Adrenal gland (tissue), 12 donors: ENCODE measurements around the gene CDO1. TPM values are rescaled to one million over a fixed set of nuclear protein-coding genes. Genes with fewer than 3 reads are reported as not detected.

Source experiments
- DNase-seq, 7 donors: peaks; one replicate each; pipeline ENCODE4 v3.0.0-alpha.2; 2019 to 2020
- H3K27ac ChIP-seq, 5 donors: fragments of 200-600 bp; sonication (generic) in 4 of 5; 1 replicate in 3 of 5; 2 replicates in 2 of 5; pipeline versions ENCODE4 v1.5.1 to v1.8.0; 2016 to 2020; ENCODE audit warnings: mild to moderate bottlenecking in 1 of 5
- H3K27me3 ChIP-seq: fragments of 200-600 bp; 2 replicates; pipeline ENCODE4 v1.8.0; 2021
- H3K36me3 ChIP-seq, 2 donors: fragments of 200-600 bp; replicated peaks in 1 of 2; 1 replicate in 1 of 2; 2 replicates in 1 of 2; pipeline versions ENCODE4 v1.5.1 to v1.8.0; 2018 to 2022
- H3K4me1 ChIP-seq, 2 donors: fragments of 200-600 bp; replicated peaks in 1 of 2; 1 replicate in 1 of 2; 2 replicates in 1 of 2; pipeline versions ENCODE4 v1.5.1 to v1.8.0; 2018 to 2021
- H3K4me3 ChIP-seq, 4 donors: fragments of 200-600 bp; sonication (generic) in 3 of 4; one replicate each; pipeline ENCODE4 v1.5.1; 2016 to 2018
- H3K9me3 ChIP-seq, 3 donors: fragments of 200-600 bp; sonication (generic) in 1 of 3; replicated peaks in 1 of 3; 1 replicate in 2 of 3; 2 replicates in 1 of 3; pipeline versions ENCODE4 v1.5.1 to v1.8.0; 2016 to 2021
- POLR2A ChIP-seq, 2 donors: fragments of 450-650 bp; IDR thresholded peaks; one replicate each; pipeline ENCODE4 v1.6.1; 2017; ENCODE audit warnings: antibody characterized with exemption in 2 of 2, mild to moderate bottlenecking in 2 of 2, moderate library complexity in 1 of 2
- WGBS, 4 donors: extraction: QIAGEN DNeasy Blood & Tissue Kit in 2 of 4; methylation state at CpG; one replicate each; pipeline versions ENCODE4 v1.1.5 to v1.1.7; 2013 to 2017; 5-methylcytosine and 5-hydroxymethylcytosine counted together
- intact Hi-C, 2 donors: fragments of 100-400 bp; cut with DNase I; formaldehyde crosslinking; loops; one replicate each; pipeline versions ENCODE4 v1.14.1 to v1.15.0; 2022 to 2023
- polyA plus RNA-seq, 3 donors: library from polyadenylated mRNA; stranded (reverse); fragments of 200-250 nt in 2 of 3; fragments of 350-450 nt in 1 of 3; fragmentation: Illumina TruSeq in 1 of 3; extraction: RNeasy Lipid Tissue Mini Kit (QIAGEN cat#74804) in 1 of 3; gene quantifications; one replicate each; pipeline ENCODE4 v1.2.3, GENCODE V29; 2013 to 2014
- total RNA-seq, 9 donors: library from RNA; depleted of rRNA in 4 of 9; stranded (reverse); fragments of >200 nt in 4 of 9; fragments of 120-200 nt in 1 of 9; fragmentation: NEBNext Ultra II Directional in 1 of 9; extraction: Animal tissue kit (Norgen Biotek cat#: 25700) in 1 of 9; gene quantifications; one replicate each; pipeline versions ENCODE4 v1.1.0 to v1.2.4, GENCODE V29; 2013 to 2023
- TF ChIP-seq, protein P1 (sequence below), 6 experiments: fragments of 450-650 bp in 4 of 6; fragments of 200-600 bp in 2 of 6; sonication (generic) in 1 of 6; IDR thresholded peaks; 1 replicate in 5 of 6; 2 replicates in 1 of 6; pipeline versions ENCODE4 v1.5.1 to v1.8.0; 2016 to 2021; ENCODE audit warnings: antibody characterized with exemption in 6 of 6, mild to moderate bottlenecking in 2 of 6, moderate library complexity in 1 of 6
- donor health status: healthy with polysubstance abuse.
- donor health status: Bipolar disorder and iron deficiency.
- donor health status: DM: yes; HTN: yes; CAD: no.
- donor health status: DM: no; HTN: no; CAD: no.
- donor health status: DM: no; HTN: no; CAD: no.
- donor health status: DM: yes; HTN: yes; CAD: no.

CDO1 gene
- total and polyA plus RNA-seq, 12 donors: 7.5 to 87.3 (median 19.9) TPM

- TF ChIP-seq, protein P1, sequence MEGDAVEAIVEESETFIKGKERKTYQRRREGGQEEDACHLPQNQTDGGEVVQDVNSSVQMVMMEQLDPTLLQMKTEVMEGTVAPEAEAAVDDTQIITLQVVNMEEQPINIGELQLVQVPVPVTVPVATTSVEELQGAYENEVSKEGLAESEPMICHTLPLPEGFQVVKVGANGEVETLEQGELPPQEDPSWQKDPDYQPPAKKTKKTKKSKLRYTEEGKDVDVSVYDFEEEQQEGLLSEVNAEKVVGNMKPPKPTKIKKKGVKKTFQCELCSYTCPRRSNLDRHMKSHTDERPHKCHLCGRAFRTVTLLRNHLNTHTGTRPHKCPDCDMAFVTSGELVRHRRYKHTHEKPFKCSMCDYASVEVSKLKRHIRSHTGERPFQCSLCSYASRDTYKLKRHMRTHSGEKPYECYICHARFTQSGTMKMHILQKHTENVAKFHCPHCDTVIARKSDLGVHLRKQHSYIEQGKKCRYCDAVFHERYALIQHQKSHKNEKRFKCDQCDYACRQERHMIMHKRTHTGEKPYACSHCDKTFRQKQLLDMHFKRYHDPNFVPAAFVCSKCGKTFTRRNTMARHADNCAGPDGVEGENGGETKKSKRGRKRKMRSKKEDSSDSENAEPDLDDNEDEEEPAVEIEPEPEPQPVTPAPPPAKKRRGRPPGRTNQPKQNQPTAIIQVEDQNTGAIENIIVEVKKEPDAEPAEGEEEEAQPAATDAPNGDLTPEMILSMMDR (IDR thresholded peaks at IDR 0.05): no peak
- no peak for TF ChIP-seq POLR2A (IDR thresholded peaks at IDR 0.05)
- 92 to 100% (median 95%) methylated on average over 1 of the region's 1 CpG for WGBS, 4 donors
- Histone ChIP-seq H3K4me1 (peaks cover 5 to 9% of the 10 kb centered on the region in 2 donors), H3K27ac (no peak overlapping the region), H3K27me3 (no peaks in the 10 kb centered on the region), H3K4me3 (no peak overlapping the region), H3K36me3 (no peaks in the 10 kb centered on the region), H3K9me3 (no peaks in the 10 kb centered on the region)
- DNase-seq: no peak
- intact Hi-C loops: no loop called here
Measured at GRCh38 chr5:115795700-115796099, 20.8 kb downstream of the CDO1 start.

GRCh38 chr5:115788440-115788839 is 28.0 kb downstream of the CDO1 start:
- no peak for DNase-seq
- TF ChIP-seq POLR2A (IDR thresholded peaks at IDR 0.05): no peak
- TF ChIP-seq, protein P1 (IDR thresholded peaks at IDR 0.05): no peak
- Histone ChIP-seq H3K4me1 (no peaks in the 10 kb centered on the region), H3K4me3 (no peak overlapping the region), H3K36me3 (no peaks in the 10 kb centered on the region), H3K27me3 (no peaks in the 10 kb centered on the region), H3K9me3 (no peaks in the 10 kb centered on the region), H3K27ac (no peak overlapping the region)
- intact Hi-C loops: no loop called here
- WGBS, 4 donors: 94 to 100% (median 95%) methylated on average over 1 of the region's 1 CpG

- intact Hi-C loops: no loop called here
- WGBS, 4 donors: 28 to 67% (median 33%) methylated on average over 1 of the region's 1 CpG
- no peaks in the 10 kb centered on the region for H3K36me3 ChIP-seq
Measured at GRCh38 chr5:115787426-115787825, 29.0 kb downstream of the CDO1 start.

DNA sequence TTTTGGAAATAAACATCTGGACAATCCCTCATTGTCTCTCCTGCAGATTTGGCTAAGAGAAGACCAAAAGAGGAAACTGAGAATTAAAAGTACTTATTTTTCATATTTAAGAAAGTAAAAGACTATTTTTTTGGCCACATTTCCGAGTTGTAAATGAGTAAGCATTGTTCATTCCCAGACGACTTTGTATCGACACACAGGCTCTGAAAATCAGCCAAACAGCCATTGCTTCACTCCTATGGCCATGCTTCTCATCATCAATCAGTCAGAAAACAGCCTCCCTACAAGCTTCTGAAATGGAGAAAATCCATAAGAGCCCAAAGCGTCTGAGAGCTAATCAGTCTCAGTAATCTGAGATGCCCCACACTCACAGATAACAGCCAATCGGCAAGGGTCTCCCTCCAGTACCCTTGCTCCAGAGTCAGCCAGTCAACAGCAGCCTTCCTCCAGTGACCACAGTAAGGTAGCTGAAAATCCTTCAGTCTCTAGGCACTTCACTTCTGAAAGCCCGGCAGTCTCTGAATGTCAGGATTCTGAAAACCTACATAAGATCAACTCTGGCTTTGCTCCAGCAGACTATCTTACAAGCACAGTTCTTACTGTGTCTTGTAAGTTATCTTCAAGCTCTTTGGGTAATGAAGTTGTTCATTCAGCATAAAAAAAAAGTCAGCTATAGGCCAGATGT is 30.9 kb downstream of the CDO1 start:
- WGBS, 4 donors: 24 to 30% (median 25%) methylated on average over 5 to 6 of the region's 6 CpGs
- Histone ChIP-seq H3K4me3 (no peak overlapping the region), H3K36me3 (no peaks in the 10 kb centered on the region), H3K4me1 (no peaks in the 10 kb centered on the region), H3K27ac (no peak overlapping the region), H3K9me3 (no peaks in the 10 kb centered on the region), H3K27me3 (no peaks in the 10 kb centered on the region)
- intact Hi-C loops: no loop called here
- TF ChIP-seq POLR2A (IDR thresholded peaks at IDR 0.05): no peak
- TF ChIP-seq, protein P1 (IDR thresholded peaks at IDR 0.05): no peak
- no peak for DNase-seq

More at GRCh38 chr5:115787426-115787825, 29.0 kb downstream of the CDO1 start:
- H3K27ac ChIP-seq: no peak overlapping the region
- H3K4me1 ChIP-seq: no peaks in the 10 kb centered on the region
- no peak for DNase-seq
- H3K9me3 ChIP-seq: no peaks in the 10 kb centered on the region
- no peaks in the 10 kb centered on the region for H3K27me3 ChIP-seq
- TF ChIP-seq, protein P1 (IDR thresholded peaks at IDR 0.05): no peak
- no peak for TF ChIP-seq POLR2A (IDR thresholded peaks at IDR 0.05)
- H3K4me3 ChIP-seq: no peak overlapping the region
